Loucy (cell line): ENCODE data around the gene LRSAM1.

Experiments
- CTCF ChIP-seq: fragments of 200-600 bp; sonication (generic); conservative IDR thresholded peaks from 2 replicates; pipeline ENCODE4 v1.5.1; 2014; ENCODE audit warnings: mild to moderate bottlenecking, antibody characterized with exemption, low read length
- EZH2phosphoT487 ChIP-seq: fragments of 200-600 bp; IDR thresholded peaks from 2 replicates; pipeline ENCODE4 v1.6.1; 2018; ENCODE audit warnings: antibody characterized with exemption, mild to moderate bottlenecking, moderate library complexity, borderline replicate concordance

GRCh38 chr9:127415657-127416056, 35.7 kb upstream of the LRSAM1 start:
- TF ChIP-seq CTCF (no peak), EZH2phosphoT487 (no peak)
